Suprapubic skin (tissue), 4 donors: ENCODE measurements around the gene DEPP1. TPM values are rescaled to one million over a fixed set of nuclear protein-coding genes. Genes with fewer than 3 reads are reported as not detected.

Source experiments
- DNase-seq, 2 donors: peaks; one replicate each; pipeline ENCODE4 v3.0.0-alpha.2; 2019; ENCODE audit warnings: low spot score in 2 of 2
- H3K27ac ChIP-seq: fragments of 200-600 bp; sonication (generic); one replicate; pipeline ENCODE4 v1.5.1; 2019
- H3K27me3 ChIP-seq: fragments of 200-600 bp; sonication (generic); one replicate; pipeline ENCODE4 v1.5.1; 2019
- H3K36me3 ChIP-seq: fragments of 200-600 bp; sonication (generic); one replicate; pipeline ENCODE4 v1.5.1; 2019
- H3K4me1 ChIP-seq: fragments of 200-600 bp; sonication (generic); one replicate; pipeline ENCODE4 v1.5.1; 2019
- H3K4me3 ChIP-seq: fragments of 200-600 bp; sonication (generic); one replicate; pipeline ENCODE4 v1.5.1; 2019; ENCODE audit warnings: mild to moderate bottlenecking
- H3K9me3 ChIP-seq: fragments of 200-600 bp; sonication (generic); one replicate; pipeline ENCODE4 v1.5.1; 2019
- EP300 ChIP-seq: sonication (generic); formaldehyde crosslinking; IDR thresholded peaks from one replicate; pipeline ENCODE4 v1.6.1; 2017; ENCODE audit warnings: antibody characterized with exemption
- POLR2A ChIP-seq, 2 donors: fragments of 450-650 bp; IDR thresholded peaks; one replicate each; pipeline ENCODE4 v1.6.1; 2017; ENCODE audit warnings: antibody characterized with exemption in 2 of 2, mild to moderate bottlenecking in 2 of 2, moderate library complexity in 2 of 2
- POLR2AphosphoS5 ChIP-seq, 3 donors: sonication (generic); formaldehyde crosslinking; IDR thresholded peaks; one replicate each; pipeline ENCODE4 v1.6.1; 2017; ENCODE audit warnings: antibody characterized with exemption in 3 of 3
- WGBS: methylation state at CpG from one replicate; pipeline ENCODE4 v1.1.5; 2018; 5-methylcytosine and 5-hydroxymethylcytosine counted together
- total RNA-seq, 4 donors: library from RNA; depleted of rRNA; stranded (reverse); fragments of >200 nt; gene quantifications; one replicate each; pipeline ENCODE4 v1.1.0, GENCODE V29; 2016
- TF ChIP-seq, protein P1 (sequence below), 2 donors: fragments of 200-600 bp in 1 of 2; fragments of 450-650 bp in 1 of 2; sonication (generic) in 1 of 2; IDR thresholded peaks; one replicate each; pipeline ENCODE4 v1.5.1; 2016 to 2019; ENCODE audit warnings: antibody characterized with exemption in 2 of 2, mild to moderate bottlenecking in 1 of 2, moderate library complexity in 1 of 2

Gene DEPP1
- total RNA-seq, 4 donors from 2014 or later = 27.5 to 101 (median 38.2) TPM

DNA sequence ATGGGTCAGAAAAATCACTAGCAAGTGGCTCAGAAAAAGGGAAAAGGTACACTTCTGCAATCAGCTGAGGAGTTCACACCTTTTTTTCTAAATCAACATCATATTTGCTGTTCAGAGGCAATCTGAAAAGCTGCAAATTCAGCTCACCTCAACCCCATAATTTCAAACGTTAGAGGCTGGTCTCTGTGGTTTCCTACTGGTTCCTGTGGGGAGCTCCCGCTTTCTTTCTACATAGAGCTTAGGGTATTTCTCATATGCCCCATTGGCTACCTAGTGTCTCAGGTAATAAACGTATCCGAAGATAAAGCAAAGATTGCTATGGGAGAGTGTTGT lies 16.9 kb upstream of the DEPP1 start:
- TF ChIP-seq, protein P1, sequence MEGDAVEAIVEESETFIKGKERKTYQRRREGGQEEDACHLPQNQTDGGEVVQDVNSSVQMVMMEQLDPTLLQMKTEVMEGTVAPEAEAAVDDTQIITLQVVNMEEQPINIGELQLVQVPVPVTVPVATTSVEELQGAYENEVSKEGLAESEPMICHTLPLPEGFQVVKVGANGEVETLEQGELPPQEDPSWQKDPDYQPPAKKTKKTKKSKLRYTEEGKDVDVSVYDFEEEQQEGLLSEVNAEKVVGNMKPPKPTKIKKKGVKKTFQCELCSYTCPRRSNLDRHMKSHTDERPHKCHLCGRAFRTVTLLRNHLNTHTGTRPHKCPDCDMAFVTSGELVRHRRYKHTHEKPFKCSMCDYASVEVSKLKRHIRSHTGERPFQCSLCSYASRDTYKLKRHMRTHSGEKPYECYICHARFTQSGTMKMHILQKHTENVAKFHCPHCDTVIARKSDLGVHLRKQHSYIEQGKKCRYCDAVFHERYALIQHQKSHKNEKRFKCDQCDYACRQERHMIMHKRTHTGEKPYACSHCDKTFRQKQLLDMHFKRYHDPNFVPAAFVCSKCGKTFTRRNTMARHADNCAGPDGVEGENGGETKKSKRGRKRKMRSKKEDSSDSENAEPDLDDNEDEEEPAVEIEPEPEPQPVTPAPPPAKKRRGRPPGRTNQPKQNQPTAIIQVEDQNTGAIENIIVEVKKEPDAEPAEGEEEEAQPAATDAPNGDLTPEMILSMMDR (IDR thresholded peaks at IDR 0.05) = no peak
- TF ChIP-seq POLR2A (IDR thresholded peaks at IDR 0.05) (no peak), EP300 (no peak), POLR2AphosphoS5 (IDR thresholded peaks at IDR 0.05) (no peak)
- H3K9me3 ChIP-seq = no peaks in the 10 kb centered on the region
- no peaks in the 10 kb centered on the region for H3K27me3 ChIP-seq
- H3K4me1 ChIP-seq = peaks cover 72% of the 10 kb centered on the region
- WGBS = 48% methylated on average over 4 of the region's 4 CpGs
- H3K27ac ChIP-seq = peak overlapping the region; percentile 88
- DNase-seq = no peak
- no peak overlapping the region for H3K4me3 ChIP-seq
- peaks cover 7% of the 10 kb centered on the region for H3K36me3 ChIP-seq

- Histone ChIP-seq H3K4me1 (peaks cover 66% of the 10 kb centered on the region), H3K9me3 (no peaks in the 10 kb centered on the region), H3K4me3 (no peak overlapping the region), H3K36me3 (peaks cover 7% of the 10 kb centered on the region), H3K27ac (peak overlapping the region; percentile 88), H3K27me3 (no peaks in the 10 kb centered on the region)
- no peak for TF ChIP-seq EP300
- TF ChIP-seq, protein P1 (IDR thresholded peaks at IDR 0.05) = no peak
- no peak for TF ChIP-seq POLR2AphosphoS5 (IDR thresholded peaks at IDR 0.05)
- TF ChIP-seq POLR2A (IDR thresholded peaks at IDR 0.05) = no peak
- WGBS = 49% methylated on average over 9 of the region's 9 CpGs
- no peak for DNase-seq
Observed at GRCh38 chr10:44994752-44995530, 16.3 kb upstream of the DEPP1 start.

DNA sequence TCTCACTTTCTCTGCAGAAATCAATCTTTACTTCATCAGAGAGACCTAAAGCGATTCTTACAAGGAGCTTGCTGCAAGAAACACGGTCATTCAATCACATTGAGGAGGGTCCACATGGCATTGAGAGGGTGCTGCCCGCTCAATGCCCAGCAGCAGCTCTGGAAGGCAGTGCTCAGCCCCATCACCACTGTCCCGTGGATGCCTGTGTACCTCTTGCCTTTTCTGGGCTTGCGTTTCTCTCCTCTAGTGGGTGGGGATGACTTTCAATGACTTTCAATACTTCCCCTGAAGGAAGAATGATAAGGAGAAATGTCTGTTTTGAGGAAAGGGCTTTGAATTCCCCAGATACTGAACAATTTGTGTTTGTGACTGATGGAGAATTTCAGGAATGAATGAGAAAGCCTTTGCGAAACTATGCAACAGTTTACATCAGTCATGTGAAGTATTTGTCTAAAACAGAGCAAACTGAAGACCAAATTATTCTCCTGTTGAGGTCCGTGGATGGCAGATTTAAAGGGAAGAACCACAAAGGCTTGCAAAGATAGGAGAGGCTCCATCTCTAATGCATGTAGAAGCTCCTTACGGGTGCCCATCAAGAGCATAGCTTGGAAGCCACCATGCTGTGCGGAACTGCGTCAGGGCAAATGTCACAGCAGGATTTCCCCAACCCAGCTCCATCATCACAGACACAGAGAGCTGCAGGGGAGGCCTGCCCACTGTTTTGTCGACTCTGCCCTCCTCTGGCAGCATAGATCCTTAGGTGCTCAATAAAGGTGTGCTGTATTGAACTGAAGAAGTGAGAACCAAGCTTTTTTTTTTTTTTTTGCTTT lies 15.5 kb upstream of the DEPP1 start:
- no peak for DNase-seq
- Histone ChIP-seq H3K4me1 (peaks cover 58% of the 10 kb centered on the region), H3K27me3 (no peaks in the 10 kb centered on the region), H3K4me3 (no peak overlapping the region), H3K27ac (peak overlapping the region; percentile 88), H3K9me3 (no peaks in the 10 kb centered on the region), H3K36me3 (peaks cover 14% of the 10 kb centered on the region)
- WGBS = 82% methylated on average over 11 of the region's 11 CpGs
- TF ChIP-seq POLR2AphosphoS5 (IDR thresholded peaks at IDR 0.05) (no peak), POLR2A (IDR thresholded peaks at IDR 0.05) (no peak), EP300 (no peak)
- TF ChIP-seq, protein P1 (IDR thresholded peaks at IDR 0.05) = no peak

GRCh38 chr10:44993226-44993921 lies 14.8 kb upstream of the DEPP1 start:
- peaks cover 20% of the 10 kb centered on the region for H3K36me3 ChIP-seq
- H3K27me3 ChIP-seq = no peaks in the 10 kb centered on the region
- WGBS = 93% methylated on average over 8 of the region's 14 CpGs
- no peaks in the 10 kb centered on the region for H3K9me3 ChIP-seq
- H3K4me1 ChIP-seq = peaks cover 57% of the 10 kb centered on the region
- TF ChIP-seq POLR2AphosphoS5 (IDR thresholded peaks at IDR 0.05) = no peak
- no peak for TF ChIP-seq POLR2A (IDR thresholded peaks at IDR 0.05)
- TF ChIP-seq, protein P1 (IDR thresholded peaks at IDR 0.05) = no peak
- no peak for TF ChIP-seq EP300
- H3K4me3 ChIP-seq = no peak overlapping the region
- H3K27ac ChIP-seq = peak overlapping the region; percentile 11
- DNase-seq = peak in 1 of 2 donors; percentile 64
